Left ventricle myocardium inferior (tissue), 1 donor: ENCODE measurements around the gene HAS3. TPM values are rescaled to one million over a fixed set of nuclear protein-coding genes. Genes with fewer than 3 reads are reported as not detected.

Experiments
- DNase-seq: peaks from one replicate; pipeline ENCODE4 v3.0.0-alpha.2; 2020
- H3K27ac ChIP-seq: fragments of 200-600 bp; replicated peaks from 2 replicates; pipeline ENCODE4 v1.8.0; 2021
- H3K27me3 ChIP-seq: fragments of 200-600 bp; 2 replicates; pipeline ENCODE4 v1.8.0; 2021; ENCODE audit warnings: low read depth
- H3K36me3 ChIP-seq: fragments of 200-600 bp; 2 replicates; pipeline ENCODE4 v1.8.0; 2021
- H3K4me1 ChIP-seq: fragments of 200-600 bp; 2 replicates; pipeline ENCODE4 v1.8.0; 2021
- H3K4me3 ChIP-seq: fragments of 200-600 bp; 2 replicates; pipeline ENCODE4 v1.8.0; 2021; ENCODE audit warnings: mild to moderate bottlenecking, moderate library complexity
- H3K9me3 ChIP-seq: fragments of 200-600 bp; replicated peaks from 2 replicates; pipeline ENCODE4 v1.8.0; 2021
- CTCF ChIP-seq: fragments of 200-600 bp; IDR thresholded peaks from 2 replicates; pipeline ENCODE4 v1.8.0; 2021; ENCODE audit warnings: antibody characterized with exemption, mild to moderate bottlenecking, borderline replicate concordance
- intact Hi-C: fragments of 100-400 bp; cut with micrococcal nuclease; formaldehyde crosslinking; loops from one replicate; pipeline ENCODE4 v1.11.0; 2022
- total RNA-seq: library from RNA; stranded (reverse); fragmentation: NEBNext Ultra II Directional; extraction: Animal tissue kit (Norgen Biotek cat#: 25700); gene quantifications from one replicate; pipeline ENCODE4 v1.2.1, GENCODE V29; 2021
- donor health status: DM: no; HTN: yes; CAD: no; lungs with severe emphysema.

HAS3 gene
- total RNA-seq, 1 donor from 2014 or later, result 0.27 TPM

GRCh38 chr16:69064124-69064763 is 41.2 kb upstream of the HAS3 start:
- H3K27ac ChIP-seq, result no peak overlapping the region
- TF ChIP-seq CTCF, result no peak
- H3K36me3 ChIP-seq, result no peaks in the 10 kb centered on the region
- no peak overlapping the region for H3K4me3 ChIP-seq
- no peaks in the 10 kb centered on the region for H3K9me3 ChIP-seq
- intact Hi-C loops, result no loop called here
- peaks cover 12% of the 10 kb centered on the region for H3K4me1 ChIP-seq
- DNase-seq, result no peak
- no peaks in the 10 kb centered on the region for H3K27me3 ChIP-seq

GRCh38 chr16:69064764-69065313 is 40.6 kb upstream of the HAS3 start:
- intact Hi-C loops, result no loop called here
- Histone ChIP-seq H3K4me1 (peaks cover 12% of the 10 kb centered on the region), H3K27ac (no peak overlapping the region), H3K9me3 (no peaks in the 10 kb centered on the region), H3K27me3 (no peaks in the 10 kb centered on the region), H3K4me3 (peak overlapping the region; percentile 11), H3K36me3 (no peaks in the 10 kb centered on the region)
- TF ChIP-seq CTCF, result no peak
- no peak for DNase-seq

GRCh38 chr16:69069504-69069903 is 35.9 kb upstream of the HAS3 start:
- DNase-seq, result no peak
- TF ChIP-seq CTCF, result no peak
- peaks cover 18% of the 10 kb centered on the region for H3K4me1 ChIP-seq
- no peak overlapping the region for H3K4me3 ChIP-seq
- H3K27ac ChIP-seq, result no peak overlapping the region
- intact Hi-C loops, result no loop called here
- H3K36me3 ChIP-seq, result no peaks in the 10 kb centered on the region
- no peaks in the 10 kb centered on the region for H3K27me3 ChIP-seq
- H3K9me3 ChIP-seq, result no peaks in the 10 kb centered on the region

- no peaks in the 10 kb centered on the region for H3K36me3 ChIP-seq
- H3K27me3 ChIP-seq, result no peaks in the 10 kb centered on the region
- no peak for TF ChIP-seq CTCF
- no peak for DNase-seq
- no peak overlapping the region for H3K4me3 ChIP-seq
- no peak overlapping the region for H3K27ac ChIP-seq
- peaks cover 12% of the 10 kb centered on the region for H3K4me1 ChIP-seq
- H3K9me3 ChIP-seq, result no peaks in the 10 kb centered on the region
- intact Hi-C loops, result no loop called here
Measured at GRCh38 chr16:69071036-69071435, 34.4 kb upstream of the HAS3 start.

- intact Hi-C loops, result no loop called here
- Histone ChIP-seq H3K36me3 (peaks cover 4% of the 10 kb centered on the region), H3K27me3 (no peaks in the 10 kb centered on the region), H3K9me3 (no peaks in the 10 kb centered on the region), H3K27ac (no peak overlapping the region), H3K4me3 (no peak overlapping the region), H3K4me1 (peaks cover 12% of the 10 kb centered on the region)
- no peak for DNase-seq
- no peak for TF ChIP-seq CTCF
Measured at GRCh38 chr16:69072640-69072974, 32.8 kb upstream of the HAS3 start.
